Transverse colon (tissue), 3 donors: ENCODE measurements around the gene PSG6.
"Not testable (repeated sequence)": the region's sequence is repeated elsewhere in the genome, so short reads cannot be mapped to it uniquely, and the experiment has no call there.

Experiments used
- CTCF ChIP-seq, 5 experiments: fragments of 200-600 bp in 3 of 5; fragments of 450-650 bp in 2 of 5; sonication (generic) in 3 of 5; IDR thresholded peaks; 1 replicate in 2 of 5; 2 replicates in 3 of 5; pipeline ENCODE4 v1.5.1; 2016 to 2017; ENCODE audit warnings: antibody characterized with exemption in 5 of 5, inconsistent platforms in 3 of 5, mild to moderate bottlenecking in 2 of 5, moderate library complexity in 1 of 5
- EP300 ChIP-seq: sonication (generic); formaldehyde crosslinking; IDR thresholded peaks from one replicate; pipeline ENCODE4 v1.6.1; 2017; ENCODE audit warnings: antibody characterized with exemption, low read depth

- TF ChIP-seq CTCF (IDR thresholded peaks at IDR 0.05); EP300: not testable (repeated sequence)
Observed at GRCh38 chr19:42897729-42898128, 20.0 kb downstream of the PSG6 start.
